Measurements from ENCODE around the gene SLC38A1. TPM values are rescaled to one million over a fixed set of nuclear protein-coding genes. Genes with fewer than 3 reads are reported as not detected.
A peak's percentile ranks its signal among the peaks of the same experiment; 100 is the strongest.

Gene SLC38A1
- total and polyA plus RNA-seq, 7 donors, result 8.4 to 209 (median 149) TPM

DNA sequence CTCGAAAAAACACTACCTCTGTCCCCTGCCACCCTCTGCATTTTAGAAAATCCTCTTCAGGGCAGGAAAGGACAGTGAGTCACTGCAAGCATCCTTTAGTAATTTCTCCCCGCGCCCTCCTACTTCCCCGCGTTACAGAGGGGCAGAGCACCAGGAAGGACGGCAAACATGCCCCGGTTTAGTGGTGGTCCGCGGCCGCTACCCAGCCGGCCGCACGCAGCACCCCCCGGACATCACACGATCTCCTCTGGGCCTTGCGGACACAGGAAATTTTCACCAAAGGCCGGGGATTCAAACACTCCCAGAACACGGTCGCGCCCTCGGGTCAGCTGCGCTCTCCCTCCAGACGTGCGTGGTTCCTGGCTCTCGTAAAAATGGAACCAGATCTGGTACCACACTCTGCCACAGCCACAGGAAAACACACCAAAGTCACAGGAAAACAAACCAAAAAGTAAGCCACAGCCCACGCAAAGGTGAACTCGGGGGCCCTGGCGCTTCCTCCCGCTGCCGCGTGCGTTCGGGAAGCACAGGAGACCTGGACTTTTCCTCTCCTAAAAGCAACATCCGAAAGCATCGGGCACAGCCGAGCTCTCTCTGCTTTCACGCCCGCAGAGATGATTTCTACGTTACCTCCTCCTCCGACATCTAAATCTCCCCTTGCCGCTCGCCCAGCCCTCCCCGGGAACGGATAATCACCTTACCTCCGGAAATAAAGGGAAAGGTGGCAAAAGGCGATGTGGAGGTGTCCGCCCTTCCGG is 839 bp downstream of the SLC38A1 start:
- H3K27me3 ChIP-seq, result no peaks in the 10 kb centered on the region
- TF ChIP-seq POLR2AphosphoS5 (IDR thresholded peaks at IDR 0.05) (no peak), POLR2A (IDR thresholded peaks at IDR 0.05) (no peak), EP300 (IDR thresholded peaks at IDR 0.05) (no peak)
- TF ChIP-seq, protein P1, sequence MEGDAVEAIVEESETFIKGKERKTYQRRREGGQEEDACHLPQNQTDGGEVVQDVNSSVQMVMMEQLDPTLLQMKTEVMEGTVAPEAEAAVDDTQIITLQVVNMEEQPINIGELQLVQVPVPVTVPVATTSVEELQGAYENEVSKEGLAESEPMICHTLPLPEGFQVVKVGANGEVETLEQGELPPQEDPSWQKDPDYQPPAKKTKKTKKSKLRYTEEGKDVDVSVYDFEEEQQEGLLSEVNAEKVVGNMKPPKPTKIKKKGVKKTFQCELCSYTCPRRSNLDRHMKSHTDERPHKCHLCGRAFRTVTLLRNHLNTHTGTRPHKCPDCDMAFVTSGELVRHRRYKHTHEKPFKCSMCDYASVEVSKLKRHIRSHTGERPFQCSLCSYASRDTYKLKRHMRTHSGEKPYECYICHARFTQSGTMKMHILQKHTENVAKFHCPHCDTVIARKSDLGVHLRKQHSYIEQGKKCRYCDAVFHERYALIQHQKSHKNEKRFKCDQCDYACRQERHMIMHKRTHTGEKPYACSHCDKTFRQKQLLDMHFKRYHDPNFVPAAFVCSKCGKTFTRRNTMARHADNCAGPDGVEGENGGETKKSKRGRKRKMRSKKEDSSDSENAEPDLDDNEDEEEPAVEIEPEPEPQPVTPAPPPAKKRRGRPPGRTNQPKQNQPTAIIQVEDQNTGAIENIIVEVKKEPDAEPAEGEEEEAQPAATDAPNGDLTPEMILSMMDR (IDR thresholded peaks at IDR 0.05), result no peak
- peak overlapping the region; percentile 89 to 93 (median 92) for H3K27ac ChIP-seq
- H3K4me1 ChIP-seq, result peaks cover 0 to 49% (median 40%) of the 10 kb centered on the region in 4 donors
- 0 to 1% methylated on average over 48 of the region's 48 CpGs for WGBS, 2 donors
- H3K36me3 ChIP-seq, result no peaks in the 10 kb centered on the region
- H3K4me3 ChIP-seq, result peak overlapping the region; percentile 64 to 80 (median 74)
- no peak for DNase-seq
- no peaks in the 10 kb centered on the region for H3K9me3 ChIP-seq
- intact Hi-C loops (cut with DNase I), result loop anchor here (1.0 to 10.0 kb wide), 7 partner anchors 43 to 397 kb away; partner anchors contain the start of genes SCAF11 and SLC38A2

DNA sequence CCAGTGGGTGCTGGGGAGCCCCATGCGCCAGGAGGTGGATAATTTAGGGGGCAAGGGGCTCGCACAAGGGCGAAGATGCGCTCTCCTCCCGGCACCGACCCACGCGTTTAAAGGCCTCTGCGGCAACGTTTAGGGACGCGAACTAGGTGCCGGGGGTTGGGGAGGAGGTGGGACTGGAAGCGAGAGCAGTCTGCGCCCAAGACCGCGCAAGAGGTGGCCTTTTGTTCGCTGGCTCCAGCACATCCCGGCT is 1.3 kb downstream of the SLC38A1 start:
- Histone ChIP-seq H3K9me3 (no peaks in the 10 kb centered on the region), H3K4me1 (peaks cover 0 to 52% (median 44%) of the 10 kb centered on the region in 4 donors), H3K36me3 (no peaks in the 10 kb centered on the region), H3K4me3 (peak overlapping the region; percentile 64 to 80 (median 74)), H3K27ac (peak overlapping the region; percentile 89 to 93 (median 92)), H3K27me3 (no peaks in the 10 kb centered on the region)
- intact Hi-C loops (cut with DNase I), result loop anchor here (2.0 to 10.0 kb wide), 5 partner anchors 43 to 397 kb away; partner anchors contain the start of genes SCAF11 and SLC38A2
- 0 to 1% methylated on average over 19 of the region's 19 CpGs for WGBS, 2 donors
- TF ChIP-seq, protein P1 (IDR thresholded peaks at IDR 0.05), result no peak
- TF ChIP-seq EP300 (IDR thresholded peaks at IDR 0.05) (no peak), POLR2A (IDR thresholded peaks at IDR 0.05) (no peak), POLR2AphosphoS5 (IDR thresholded peaks at IDR 0.05) (no peak)
- no peak for DNase-seq

DNA sequence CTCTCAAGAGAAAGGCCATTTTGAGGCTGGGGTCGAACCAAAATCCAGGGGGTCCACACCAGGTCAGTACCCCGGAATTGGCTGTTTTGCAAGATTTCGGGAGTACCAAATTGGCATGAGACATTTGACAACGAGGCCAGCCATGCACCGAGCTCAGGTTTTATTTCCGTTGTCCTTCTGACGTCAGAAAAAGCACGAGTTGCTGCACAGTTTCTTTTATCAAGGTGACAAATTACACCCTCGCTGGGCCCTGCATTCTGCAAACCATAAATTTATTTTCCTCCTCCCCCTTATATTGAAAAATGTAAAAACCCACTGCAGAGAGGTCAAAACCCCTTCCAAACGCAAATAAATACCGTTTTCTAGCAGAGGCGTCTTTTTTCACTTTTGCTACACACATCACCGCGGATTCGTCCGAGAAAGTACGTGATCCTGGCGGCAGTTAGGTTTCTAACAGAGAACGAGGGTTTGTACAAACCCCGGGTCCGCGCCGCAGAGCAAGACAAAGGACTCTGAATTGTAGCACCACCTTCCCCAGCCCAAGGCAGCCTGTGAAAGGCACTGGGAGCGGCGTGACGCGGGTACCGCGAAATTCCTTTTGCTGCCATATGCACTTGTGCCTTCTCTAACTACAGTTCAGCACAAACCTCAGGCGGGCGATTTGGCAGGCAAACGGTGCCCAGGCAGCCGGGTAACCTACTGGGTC is 1.8 kb downstream of the SLC38A1 start:
- intact Hi-C loops (cut with DNase I), result loop anchor here (2.0 to 10.0 kb wide), 5 partner anchors 42 to 398 kb away; partner anchors contain the start of genes SCAF11 and SLC38A2

DNA sequence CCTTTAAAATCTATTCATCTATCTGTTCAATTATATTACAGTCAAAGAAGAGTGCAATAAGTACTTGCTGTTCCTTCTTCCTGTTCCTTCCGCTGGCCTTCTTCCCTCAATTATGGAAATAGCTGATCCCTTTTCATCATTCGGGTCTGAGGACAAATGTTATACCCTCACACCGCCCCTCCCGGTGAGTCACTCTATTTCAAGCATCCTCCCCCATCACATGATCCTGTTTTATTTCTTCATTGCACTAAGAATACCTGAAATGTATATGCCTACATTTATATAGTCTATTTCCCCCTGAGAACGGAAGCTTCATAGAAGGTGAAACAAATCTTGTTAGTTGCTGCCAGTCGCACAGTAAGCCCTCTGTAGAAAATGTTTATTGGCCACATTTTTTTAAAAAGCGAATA is 2.5 kb downstream of the SLC38A1 start:
- WGBS, 2 donors, result 7 to 26% methylated on average over 7 of the region's 7 CpGs
- Histone ChIP-seq H3K27ac (peak overlapping the region; percentile 89 to 93 (median 92)), H3K9me3 (no peaks in the 10 kb centered on the region)

More for the DNA sequence above, 1.8 kb downstream of the SLC38A1 start:
- no peaks in the 10 kb centered on the region for H3K27me3 ChIP-seq
- peak; percentile 87 for DNase-seq
- TF ChIP-seq POLR2A (IDR thresholded peaks at IDR 0.05) (peak in 1 of 2 donors; percentile 27), POLR2AphosphoS5 (IDR thresholded peaks at IDR 0.05) (peak in 3 of 4 donors; percentile 38 to 68 (median 65)), EP300 (IDR thresholded peaks at IDR 0.05) (peak; percentile 35 to 81 (median 68))
- TF ChIP-seq, protein P1 (IDR thresholded peaks at IDR 0.05), result no peak
- 1 to 5% methylated on average over 33 of the region's 33 CpGs for WGBS, 2 donors
- H3K4me3 ChIP-seq, result peak overlapping the region; percentile 64 to 80 (median 74)
- H3K27ac ChIP-seq, result peak overlapping the region; percentile 89 to 93 (median 92)
- H3K4me1 ChIP-seq, result peaks cover 0 to 54% (median 47%) of the 10 kb centered on the region in 4 donors
- no peaks in the 10 kb centered on the region for H3K36me3 ChIP-seq
- H3K9me3 ChIP-seq, result no peaks in the 10 kb centered on the region

More for the DNA sequence above, 2.5 kb downstream of the SLC38A1 start:
- Histone ChIP-seq H3K27me3 (no peaks in the 10 kb centered on the region), H3K4me1 (peaks cover 0 to 60% (median 53%) of the 10 kb centered on the region in 4 donors), H3K36me3 (no peaks in the 10 kb centered on the region), H3K4me3 (peak overlapping the region; percentile 64 to 80 (median 74))
- intact Hi-C loops (cut with DNase I), result loop anchor here (2.0 to 10.0 kb wide), 5 partner anchors 42 to 398 kb away; partner anchors contain the start of genes SCAF11 and SLC38A2
- DNase-seq, result no peak
- TF ChIP-seq POLR2AphosphoS5 (IDR thresholded peaks at IDR 0.05) (peak in 1 of 4 donors; percentile 28), POLR2A (IDR thresholded peaks at IDR 0.05) (no peak)

All from sigmoid colon (tissue), 7 donors.